ENCODE measurements around the gene NBAS.
"Not testable (repeated sequence)": the region's sequence is repeated elsewhere in the genome, so short reads cannot be mapped to it uniquely, and the experiment has no call there.

NBAS gene

GRCh38 chr2:15450808-15451207 is 110.3 kb downstream of the NBAS start:
- TF ChIP-seq CTCF (IDR thresholded peaks at IDR 0.05; ENCODE audit: control insufficient read depth, extremely low read depth, insufficient read depth): no peak
- DNase-seq (ENCODE audit: low read depth): no peak
- no peak overlapping the region for H3K4me3 ChIP-seq (ENCODE audit: low read depth, low read length)

GRCh38 chr2:15449556-15450236 is 111.4 kb downstream of the NBAS start:
- no peak for TF ChIP-seq CTCF (IDR thresholded peaks at IDR 0.05; ENCODE audit: control insufficient read depth, extremely low read depth, insufficient read depth)
- H3K4me3 ChIP-seq (ENCODE audit: low read depth, low read length): no peak overlapping the region
- no peak for DNase-seq (ENCODE audit: low read depth)

- DNase-seq (ENCODE audit: low read depth): no peak
- H3K4me3 ChIP-seq (ENCODE audit: low read depth, low read length): no peak overlapping the region
- TF ChIP-seq CTCF (IDR thresholded peaks at IDR 0.05; ENCODE audit: control insufficient read depth, extremely low read depth, insufficient read depth): no peak
These were observed 112.8 kb downstream of the NBAS start for GRCh38 chr2:15448250-15448839.

- H3K4me3 ChIP-seq (ENCODE audit: low read depth, low read length): no peak overlapping the region
These were observed 113.8 kb downstream of the NBAS start for GRCh38 chr2:15447381-15447780.

GRCh38 chr2:15446961-15447360 is 114.2 kb downstream of the NBAS start:
- TF ChIP-seq CTCF (IDR thresholded peaks at IDR 0.05; ENCODE audit: control insufficient read depth, extremely low read depth, insufficient read depth): no peak
- H3K4me3 ChIP-seq (ENCODE audit: low read depth, low read length): no peak overlapping the region
- no peak for DNase-seq (ENCODE audit: low read depth)

More at GRCh38 chr2:15447381-15447780, 113.8 kb downstream of the NBAS start:
- no peak for DNase-seq (ENCODE audit: low read depth)
- TF ChIP-seq CTCF (IDR thresholded peaks at IDR 0.05; ENCODE audit: control insufficient read depth, extremely low read depth, insufficient read depth): no peak

GRCh38 chr2:15445891-15446562 is 115.1 kb downstream of the NBAS start:
- no peak for DNase-seq (ENCODE audit: low read depth)
- no peak for TF ChIP-seq CTCF (IDR thresholded peaks at IDR 0.05; ENCODE audit: control insufficient read depth, extremely low read depth, insufficient read depth)
- H3K4me3 ChIP-seq (ENCODE audit: low read depth, low read length): no peak overlapping the region

- DNase-seq (ENCODE audit: low read depth); H3K4me3 ChIP-seq (ENCODE audit: low read depth, low read length): not testable (repeated sequence)
These were observed 121.2 kb downstream of the NBAS start for GRCh38 chr2:15439768-15440524.

- DNase-seq (ENCODE audit: low read depth); H3K4me3 ChIP-seq (ENCODE audit: low read depth, low read length): not testable (repeated sequence)
These were observed 121.8 kb downstream of the NBAS start for GRCh38 chr2:15439366-15439765.
